Measurements from ENCODE around the gene ITIH5.

The ITIH5 gene

DNA sequence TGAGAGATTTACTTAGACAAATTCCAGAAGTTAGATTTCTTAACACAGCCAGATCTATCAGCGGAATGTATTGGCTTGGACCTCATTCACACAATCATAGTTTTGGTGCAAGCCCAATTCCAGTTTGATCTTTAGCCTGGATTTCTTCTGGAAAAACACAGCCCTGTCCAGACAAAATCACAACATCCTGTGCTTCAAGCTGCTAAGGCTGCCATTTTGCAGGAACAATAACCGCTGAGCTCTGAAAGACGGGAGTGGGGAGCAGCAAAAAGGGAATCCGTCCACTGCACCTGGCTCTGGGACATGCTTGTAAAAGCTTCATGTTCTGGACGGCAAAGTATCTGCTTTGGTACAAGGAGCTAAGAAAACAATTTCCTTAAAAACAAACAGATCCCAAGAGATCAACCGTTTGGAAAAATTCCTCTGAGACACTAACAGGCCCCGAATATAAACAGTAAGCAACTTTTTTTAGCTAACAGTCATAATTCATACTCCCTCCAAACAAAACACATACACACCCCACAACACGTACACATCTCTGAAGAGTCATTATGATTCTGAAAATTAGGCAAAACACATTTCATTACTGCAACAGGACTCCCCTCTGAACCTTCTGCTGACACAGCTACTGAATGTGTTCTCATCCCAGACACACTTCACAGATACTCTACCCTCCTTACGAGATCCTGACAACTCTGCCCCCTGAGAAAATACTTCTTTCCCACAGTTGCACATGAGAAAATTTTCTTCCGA lies 32.4 kb downstream of the ITIH5 start:
- DNase-seq (ENCODE audit: low spot score) (no peak), FAIRE-seq (no peak)

- DNase-seq (ENCODE audit: low spot score), result peak; percentile 41
- FAIRE-seq, result no peak
Measured at GRCh38 chr10:7626283-7626682, 40.5 kb downstream of the ITIH5 start.

- FAIRE-seq (no peak), DNase-seq (ENCODE audit: low spot score) (peak; percentile 16)
Measured at GRCh38 chr10:7625836-7626235, 40.9 kb downstream of the ITIH5 start.

DNA sequence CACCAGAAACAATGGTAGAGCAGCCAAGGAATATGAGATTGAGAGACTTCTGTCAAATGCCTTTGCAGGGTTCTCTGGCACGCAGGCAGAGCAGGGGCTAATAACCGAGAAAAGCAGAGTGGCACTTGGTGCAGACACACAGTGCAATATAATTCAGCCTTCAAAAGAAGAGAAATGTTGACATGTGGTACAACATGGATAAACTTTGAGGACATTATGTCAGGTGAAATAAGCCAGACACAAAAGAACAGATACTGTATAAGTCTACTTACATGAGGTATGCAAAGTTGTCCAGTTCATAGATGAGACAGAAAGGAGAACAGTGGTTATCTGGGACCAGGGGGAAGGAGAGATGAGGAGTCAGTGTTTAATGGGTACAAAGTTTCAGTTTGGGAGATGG lies 41.8 kb downstream of the ITIH5 start:
- FAIRE-seq (no peak), DNase-seq (ENCODE audit: low spot score) (no peak)

GRCh38 chr10:7622969-7623368 lies 43.8 kb downstream of the ITIH5 start:
- FAIRE-seq (no peak), DNase-seq (ENCODE audit: low spot score) (no peak)

GRCh38 chr10:7618461-7618860 lies 48.3 kb downstream of the ITIH5 start:
- no peak for DNase-seq (ENCODE audit: low spot score)
- no peak for FAIRE-seq

DNA sequence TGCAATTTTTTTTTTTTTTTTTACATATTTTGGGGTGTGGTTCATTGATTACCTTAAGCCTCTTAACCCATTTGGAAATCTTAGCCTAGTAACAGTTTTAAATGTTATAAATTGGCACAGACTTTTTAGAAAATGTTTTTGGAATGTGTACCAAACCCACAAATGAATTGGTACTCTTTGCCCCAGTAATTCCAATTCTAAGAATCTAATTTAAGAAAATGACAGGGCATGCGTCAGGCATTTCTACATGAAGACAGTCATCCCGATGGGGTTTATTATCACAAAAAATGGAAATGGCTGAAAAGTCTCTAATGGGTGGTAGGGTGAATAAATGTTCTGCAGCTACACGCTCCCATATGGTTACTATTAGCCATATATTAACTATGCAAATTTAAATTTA lies 54.9 kb downstream of the ITIH5 start:
- DNase-seq (ENCODE audit: low spot score) (no peak), FAIRE-seq (no peak)

GRCh38 chr10:7610651-7611389 lies 55.9 kb downstream of the ITIH5 start:
- no peak for DNase-seq (ENCODE audit: low spot score)
- no peak for FAIRE-seq

DNA sequence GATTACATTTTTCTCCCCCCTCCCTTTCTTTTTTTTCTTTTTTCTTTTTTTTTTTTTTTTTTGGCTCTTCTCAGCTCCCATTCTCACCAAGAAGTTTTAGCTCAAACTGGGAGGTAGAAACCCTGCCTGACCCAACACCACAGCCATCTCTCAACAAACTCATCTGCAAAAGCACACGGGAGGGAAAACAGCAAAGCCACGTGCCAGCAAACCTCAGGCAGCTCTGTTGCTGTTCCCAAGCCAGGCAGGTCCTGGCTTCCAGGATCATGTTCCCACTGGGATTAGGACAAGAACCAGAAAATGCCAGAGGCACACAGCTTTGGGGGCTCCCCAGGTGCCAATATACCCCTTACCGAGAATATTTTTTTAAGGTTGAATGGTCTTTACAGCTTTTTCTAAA lies 56.7 kb downstream of the ITIH5 start:
- DNase-seq (ENCODE audit: low spot score), result no peak
- FAIRE-seq, result no peak

DNA sequence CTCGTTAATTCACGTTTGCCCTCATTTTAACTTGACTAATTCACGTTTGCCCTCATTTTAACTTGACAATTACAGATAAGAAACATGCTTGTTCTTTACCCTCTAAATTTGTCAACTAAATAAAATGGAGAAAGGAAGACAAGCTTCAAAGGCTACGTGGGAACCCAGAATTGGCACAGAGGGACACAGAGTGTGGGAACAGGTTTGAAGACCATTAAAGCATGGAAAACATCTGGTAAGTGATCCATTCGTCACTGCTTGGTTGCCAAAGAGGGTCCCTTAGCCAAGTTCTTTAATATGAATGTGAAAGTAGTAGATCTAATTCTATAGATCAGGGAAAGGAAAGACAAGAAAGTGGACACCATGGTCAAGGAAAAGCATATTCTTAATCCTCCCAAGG lies 57.2 kb downstream of the ITIH5 start:
- FAIRE-seq (no peak), DNase-seq (ENCODE audit: low spot score) (no peak)

DNA sequence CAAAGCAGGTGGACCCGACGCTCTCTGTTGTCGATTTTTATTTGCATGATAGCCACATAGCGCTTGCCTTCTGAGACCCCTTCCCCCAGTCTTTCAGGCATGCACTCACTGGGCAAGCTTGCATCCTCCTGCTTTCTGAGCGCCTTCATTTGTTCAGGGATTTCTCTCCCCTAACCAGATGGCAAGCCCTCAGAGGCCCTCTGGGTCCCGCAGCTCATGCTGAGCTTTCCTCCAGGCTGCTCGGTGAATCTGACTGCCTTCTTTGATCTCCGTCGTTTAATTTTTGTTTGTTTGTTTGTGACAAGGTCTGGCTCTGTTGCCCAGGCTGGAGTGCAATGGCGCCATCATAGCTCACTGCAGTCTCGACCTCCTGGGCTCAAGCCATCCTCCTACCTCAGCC lies 58.8 kb downstream of the ITIH5 start:
- no peak for FAIRE-seq
- no peak for DNase-seq (ENCODE audit: low spot score)

DNA sequence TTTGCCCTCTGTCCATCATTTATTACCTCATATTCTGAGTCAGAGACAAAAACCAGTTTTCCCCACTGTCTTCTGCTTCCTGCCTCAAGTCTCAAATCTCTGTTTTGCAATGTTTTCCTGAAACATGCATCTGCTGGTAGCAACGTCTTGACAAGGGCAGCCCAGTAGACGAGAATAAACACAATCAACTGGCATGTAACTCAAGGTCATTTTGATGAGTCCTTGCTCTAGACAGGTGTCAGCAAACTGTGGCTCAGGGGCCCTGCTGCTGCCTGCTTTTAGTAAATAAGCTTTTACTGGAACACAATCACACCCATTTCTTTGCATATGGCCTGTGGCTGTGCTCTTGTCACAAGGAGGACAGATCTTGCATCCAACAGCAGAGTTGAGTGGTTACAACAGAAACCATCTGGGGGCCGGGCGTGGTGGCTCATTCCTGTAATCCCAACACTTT lies 59.8 kb downstream of the ITIH5 start:
- no peak for FAIRE-seq
- DNase-seq (ENCODE audit: low spot score), result no peak

- DNase-seq (ENCODE audit: low spot score) (peak; percentile 58), FAIRE-seq (no peak)
Measured at GRCh38 chr10:7605565-7606295, 61.0 kb downstream of the ITIH5 start.

DNA sequence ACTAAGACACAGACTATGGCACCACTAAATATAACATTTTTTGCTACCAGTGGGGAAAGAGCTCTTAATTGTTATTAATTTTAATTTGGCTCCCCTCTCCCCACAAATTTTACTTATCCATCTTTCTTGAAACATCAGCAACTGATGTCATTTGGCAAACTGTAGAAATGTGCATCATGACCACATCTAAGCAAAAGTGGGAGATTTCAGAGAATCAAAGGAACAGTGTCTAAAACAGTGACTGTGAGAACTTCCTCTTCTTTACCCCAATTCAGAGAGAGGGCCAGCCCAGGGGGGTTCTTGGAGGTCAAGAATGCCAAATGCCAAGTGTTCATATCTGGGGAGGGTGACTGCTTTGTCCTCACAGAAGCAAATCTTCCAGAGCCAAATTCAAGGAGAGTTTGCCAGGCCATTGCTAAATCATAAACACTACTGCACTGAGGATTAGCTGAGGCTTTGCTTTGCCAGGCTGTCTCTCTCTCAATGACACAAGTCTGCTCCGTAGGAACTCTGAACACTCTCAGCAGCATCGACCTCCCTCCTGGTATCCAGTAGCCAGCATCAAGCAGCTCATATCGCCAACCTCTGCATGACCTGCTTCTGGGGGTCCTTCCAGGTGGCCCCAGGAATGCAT lies 65.6 kb downstream of the ITIH5 start:
- FAIRE-seq (no peak), DNase-seq (ENCODE audit: low spot score) (no peak)

DNA sequence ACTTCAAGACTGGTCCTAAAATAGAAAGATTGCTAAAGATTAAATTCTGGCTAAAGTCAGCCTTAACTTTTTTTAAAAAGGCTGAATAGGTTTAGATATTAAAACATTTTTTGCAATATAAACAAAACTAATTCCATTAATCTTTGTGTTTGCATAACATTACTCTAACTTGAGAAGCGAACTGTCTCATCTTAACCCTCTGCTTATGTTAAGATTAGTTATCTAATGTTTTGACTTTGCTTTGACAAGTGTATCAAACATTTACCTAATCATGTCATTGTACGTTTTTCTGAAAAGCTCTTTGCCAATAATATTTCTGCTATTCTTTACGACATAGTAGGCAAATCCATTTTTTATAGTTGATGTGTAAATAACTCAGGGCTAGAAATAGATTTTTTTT lies 68.0 kb downstream of the ITIH5 start:
- FAIRE-seq (no peak), DNase-seq (ENCODE audit: low spot score) (no peak)

DNA sequence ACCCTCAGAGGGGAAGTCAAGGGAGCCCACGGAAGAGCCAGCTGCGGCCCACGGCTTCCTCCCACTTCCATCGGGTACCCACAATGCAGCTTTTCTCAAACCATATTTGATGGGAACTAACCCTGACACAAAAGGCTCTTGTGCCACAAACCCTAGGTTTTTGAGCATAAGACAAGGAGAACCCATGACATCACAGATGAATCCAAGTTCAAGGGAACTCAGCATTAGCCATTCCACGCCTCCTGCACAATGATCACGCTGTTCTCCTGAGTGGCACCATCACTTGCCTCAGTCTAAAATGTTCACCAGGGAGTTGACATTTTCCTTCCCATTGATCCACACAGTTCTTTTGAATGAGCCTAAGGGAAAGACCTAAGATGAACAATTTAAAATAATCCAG lies 70.4 kb downstream of the ITIH5 start:
- DNase-seq (ENCODE audit: low spot score) (no peak), FAIRE-seq (no peak)

DNA sequence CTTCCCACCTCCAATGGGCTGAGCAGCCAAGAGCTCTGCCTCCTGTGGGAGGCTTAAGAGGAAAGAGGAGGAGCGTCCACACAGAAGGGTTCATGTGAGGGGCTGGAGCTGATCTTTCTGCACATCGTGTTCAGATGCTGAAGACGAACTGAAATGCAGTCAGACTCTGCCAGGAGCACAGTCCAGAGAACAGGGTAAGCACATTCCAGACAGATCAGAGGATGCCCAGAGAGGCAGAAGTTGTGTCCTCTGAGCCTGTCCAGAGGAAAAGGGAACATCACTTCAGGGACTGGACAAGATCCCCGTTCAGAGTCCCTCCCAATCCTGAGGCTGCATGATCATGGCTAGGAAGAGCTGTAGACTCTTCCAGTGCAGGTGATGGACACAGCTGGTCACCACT lies 72.9 kb downstream of the ITIH5 start:
- FAIRE-seq (no peak), DNase-seq (ENCODE audit: low spot score) (no peak)

DNA sequence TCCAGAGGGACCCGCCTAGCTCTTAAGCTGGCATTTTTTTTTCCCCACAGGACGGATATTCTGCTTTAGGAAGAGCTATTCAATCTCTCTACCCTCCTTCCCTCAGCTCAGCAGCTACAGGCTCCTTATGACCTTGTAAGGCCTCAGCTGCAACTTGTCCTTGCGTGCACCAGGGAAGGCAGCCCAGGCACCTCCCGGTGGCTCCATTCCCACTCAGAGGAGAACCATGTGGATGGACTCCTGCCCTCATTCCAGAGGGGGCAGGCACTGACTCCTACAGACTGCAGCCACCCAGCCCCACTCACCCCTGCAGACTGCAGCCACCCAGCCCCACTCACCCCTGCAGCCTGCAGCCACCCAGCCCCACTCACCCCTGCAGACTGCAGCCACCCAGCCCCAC lies 73.7 kb downstream of the ITIH5 start:
- no peak for FAIRE-seq
- DNase-seq (ENCODE audit: low spot score), result no peak

GRCh38 chr10:7592627-7593026 lies 74.1 kb downstream of the ITIH5 start:
- DNase-seq (ENCODE audit: low spot score), result no peak
- no peak for FAIRE-seq

GRCh38 chr10:7590271-7590670 lies 76.5 kb downstream of the ITIH5 start:
- DNase-seq (ENCODE audit: low spot score), result no peak
- no peak for FAIRE-seq

DNA sequence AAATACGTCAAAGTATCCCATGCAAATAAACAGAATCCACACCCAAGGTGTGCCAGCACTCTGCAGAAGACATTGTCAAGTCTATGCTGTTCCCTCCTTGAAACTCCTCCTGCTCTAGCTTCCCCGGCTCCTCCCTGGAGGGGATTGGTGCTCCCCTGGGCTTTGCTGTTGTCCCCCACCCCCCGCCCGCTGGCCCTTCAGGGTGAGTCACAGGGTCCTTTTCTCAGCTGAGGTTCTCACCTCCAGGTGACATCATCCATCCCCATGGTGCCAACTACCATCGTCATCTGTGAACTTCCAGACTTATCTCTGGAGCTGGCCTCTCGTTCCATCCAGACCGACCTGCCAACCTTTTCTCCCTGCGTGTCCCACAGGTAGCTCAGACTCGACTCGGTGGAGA lies 77.0 kb downstream of the ITIH5 start:
- DNase-seq (ENCODE audit: low spot score), result peak; percentile 44
- no peak for FAIRE-seq

GRCh38 chr10:7587865-7588188 lies 78.9 kb downstream of the ITIH5 start:
- DNase-seq (ENCODE audit: low spot score) (no peak), FAIRE-seq (no peak)

All from urothelium cell line (cell line).